HG03095 (cell line): Measurements from ENCODE around the gene UGGT1.
A peak's percentile ranks its signal among the peaks of the same experiment; 100 is the strongest.
"Not testable (repeated sequence)": the region's sequence is repeated elsewhere in the genome, so short reads cannot be mapped to it uniquely, and the experiment has no call there.

Experiments used
- ATAC-seq: cut with Tn5 transposase; IDR thresholded peaks from one replicate; pipeline ENCODE4 v1.9.1; 2021; ENCODE audit warnings: moderate library complexity; ENCODE audit not compliant: unreplicated experiment

UGGT1 gene

DNA sequence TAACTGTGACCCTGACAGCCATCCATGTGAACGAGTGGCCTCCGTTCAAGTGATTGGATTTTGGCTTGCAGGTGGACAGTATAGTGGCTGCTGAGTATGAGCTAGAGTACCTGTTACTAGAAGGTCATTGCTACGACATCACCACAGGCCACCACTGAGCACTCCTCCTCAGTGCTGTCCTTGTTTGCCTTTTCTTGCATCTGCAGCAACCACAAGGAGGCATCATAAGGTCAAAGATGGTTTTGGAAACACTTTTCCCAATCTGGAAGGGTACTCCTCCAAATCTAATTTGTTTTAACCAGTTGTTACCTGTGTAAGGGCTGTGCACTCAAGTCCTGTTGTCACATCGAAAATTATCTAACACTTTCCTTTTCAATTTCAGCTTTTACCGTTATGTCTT lies 81.2 kb downstream of the UGGT1 start:
- no peak for ATAC-seq

DNA sequence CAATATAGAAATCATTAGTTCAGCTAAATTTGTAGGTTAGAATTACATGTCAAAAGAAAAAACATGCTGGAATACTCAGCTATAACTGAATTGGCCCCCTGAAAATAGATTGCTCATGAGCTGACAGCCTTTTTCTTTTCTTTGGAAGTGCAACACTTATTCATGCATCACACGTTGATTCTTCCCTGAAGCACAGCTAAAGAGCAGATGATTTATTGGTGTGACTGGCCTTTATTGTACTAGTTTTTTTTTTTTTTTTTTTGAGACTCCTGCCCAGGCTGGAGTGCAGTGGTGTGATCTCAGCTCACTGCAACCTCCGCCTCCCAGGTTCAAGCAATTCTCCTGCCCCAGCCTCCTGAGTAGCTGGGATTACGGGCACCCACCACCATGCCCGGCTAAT lies 83.1 kb downstream of the UGGT1 start:
- ATAC-seq, result not testable (repeated sequence)

DNA sequence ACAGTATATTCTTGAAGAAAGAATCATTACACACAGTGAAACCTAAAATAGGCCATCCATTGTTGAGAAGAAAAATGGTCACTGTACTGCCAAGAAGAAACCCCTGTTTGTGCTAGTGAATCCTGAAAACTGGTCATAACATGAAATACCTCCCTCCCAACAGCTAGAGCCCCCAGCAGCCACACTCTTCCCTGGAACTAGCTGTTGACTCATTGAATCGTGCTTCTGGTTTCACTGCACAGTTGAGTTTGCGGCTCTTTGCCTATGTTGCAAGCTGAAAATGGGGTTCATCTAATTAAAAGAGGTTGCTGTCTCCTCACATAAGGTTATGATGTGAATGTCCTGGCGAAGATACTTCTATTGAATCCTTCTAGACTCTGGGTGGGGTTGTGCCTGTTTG lies 86.3 kb downstream of the UGGT1 start:
- no peak for ATAC-seq

DNA sequence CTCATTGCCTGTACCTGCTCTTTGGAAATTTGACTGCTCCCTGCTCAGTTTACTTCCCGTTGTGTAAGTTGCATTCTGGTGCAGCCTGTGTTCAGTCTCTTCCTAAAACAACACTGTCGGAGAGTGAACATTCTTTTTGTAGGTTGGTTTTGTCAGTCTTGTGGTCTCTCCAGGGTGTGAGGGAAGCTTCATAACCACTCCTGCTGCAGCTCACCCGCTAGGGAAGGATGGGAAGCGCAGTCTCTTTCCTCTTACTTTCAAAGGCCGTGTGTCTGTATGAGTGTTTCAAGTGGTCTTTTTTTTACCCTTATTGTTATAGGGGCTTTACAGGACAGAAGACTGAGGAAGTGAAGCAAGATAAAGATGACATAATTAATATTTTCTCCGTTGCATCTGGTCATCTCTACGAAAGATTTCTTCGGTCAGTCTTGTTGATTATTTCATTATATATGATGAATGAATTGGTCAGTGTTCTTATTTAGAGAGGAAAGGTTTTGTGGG lies 87.2 kb downstream of the UGGT1 start:
- ATAC-seq, result no peak

DNA sequence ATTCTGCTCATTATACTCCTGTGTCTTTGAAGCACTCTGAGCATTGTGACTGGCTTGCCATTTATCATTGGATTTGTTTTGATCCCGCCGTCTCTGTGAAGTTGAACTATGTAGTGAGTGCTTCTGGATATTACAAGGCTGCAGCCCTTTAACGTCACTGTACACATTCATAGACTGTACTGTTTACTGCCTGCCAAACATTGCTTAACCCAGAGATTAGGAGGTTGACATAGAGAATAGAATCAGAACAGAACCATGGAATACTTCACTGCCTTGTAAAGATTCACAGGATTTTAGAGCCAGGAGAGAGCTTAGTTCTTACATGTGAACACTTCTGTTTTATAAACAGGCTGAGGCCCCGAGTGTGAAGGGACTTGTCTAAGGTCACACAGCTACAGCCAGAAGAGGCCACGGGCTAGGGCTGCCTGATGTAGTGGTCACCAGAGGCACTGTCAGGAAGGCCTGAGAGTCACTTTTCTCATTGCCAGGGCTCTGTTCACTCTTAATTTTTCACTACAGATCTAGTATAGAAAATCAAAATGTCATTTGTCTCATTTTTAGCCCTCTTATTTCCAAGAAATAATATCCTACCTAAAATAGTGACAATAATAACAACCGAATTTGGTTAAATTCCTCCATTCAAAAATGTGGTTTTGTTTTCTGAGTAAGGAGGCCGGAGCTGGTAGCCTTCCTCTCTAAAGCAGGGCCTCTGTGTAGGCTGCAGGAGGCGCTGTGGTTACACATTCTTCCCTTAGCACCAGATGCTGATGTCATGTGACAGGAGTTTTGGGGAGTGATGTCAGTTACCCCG lies 87.9 kb downstream of the UGGT1 start:
- peak; percentile 73 for ATAC-seq

DNA sequence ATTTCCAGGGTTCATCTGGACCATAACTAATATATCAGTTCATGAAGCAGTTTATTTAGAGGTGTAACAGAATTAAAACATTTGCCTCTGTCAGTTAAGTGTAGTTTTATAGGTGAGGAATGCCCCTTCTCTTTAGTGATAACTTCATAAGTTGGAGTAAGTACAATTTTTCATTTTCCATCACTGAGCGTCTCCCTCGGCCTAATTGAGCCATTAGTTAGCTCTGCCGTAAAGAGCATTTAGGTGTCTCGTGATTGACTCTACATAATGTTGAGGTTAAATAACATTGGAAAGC lies 88.4 kb downstream of the UGGT1 start:
- no peak for ATAC-seq

DNA sequence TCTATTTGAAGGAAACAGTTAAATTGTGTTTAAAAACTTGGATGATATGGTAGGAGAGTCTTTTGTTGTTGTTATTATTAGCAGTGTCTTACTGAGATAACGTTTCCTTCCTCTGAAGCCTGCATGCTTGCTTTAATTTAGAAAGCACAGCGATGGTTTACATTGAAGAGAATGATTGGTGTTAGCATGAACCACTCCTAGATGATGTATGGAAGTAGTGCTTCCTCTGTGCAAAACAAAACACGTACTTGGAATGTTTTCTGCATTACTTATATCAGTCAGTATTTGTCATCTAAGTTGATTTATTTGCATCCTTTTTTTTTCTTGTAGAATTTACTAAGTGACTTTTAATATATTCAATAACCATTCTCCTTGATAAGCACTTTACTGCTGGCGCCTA lies 89.0 kb downstream of the UGGT1 start:
- no peak for ATAC-seq

DNA sequence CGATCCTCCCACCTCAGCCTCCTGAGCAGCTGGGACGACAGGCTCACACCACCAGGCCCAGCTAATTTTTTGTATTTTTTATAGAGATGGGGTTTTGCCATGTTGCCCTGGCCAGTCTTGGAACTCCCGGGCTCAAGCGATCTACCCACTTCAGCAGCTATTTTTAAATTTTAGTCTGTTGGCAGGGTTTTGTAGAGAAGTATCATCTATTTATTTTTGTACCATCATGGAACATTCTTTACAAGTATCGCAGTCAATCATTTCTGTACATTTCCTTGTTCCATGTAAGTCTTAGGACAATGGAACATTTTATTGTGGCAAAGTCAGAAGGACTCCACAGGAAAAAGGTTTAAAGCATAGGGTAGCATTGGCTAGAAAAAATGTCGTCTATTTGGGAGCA lies 94.6 kb downstream of the UGGT1 start:
- ATAC-seq, result no peak

DNA sequence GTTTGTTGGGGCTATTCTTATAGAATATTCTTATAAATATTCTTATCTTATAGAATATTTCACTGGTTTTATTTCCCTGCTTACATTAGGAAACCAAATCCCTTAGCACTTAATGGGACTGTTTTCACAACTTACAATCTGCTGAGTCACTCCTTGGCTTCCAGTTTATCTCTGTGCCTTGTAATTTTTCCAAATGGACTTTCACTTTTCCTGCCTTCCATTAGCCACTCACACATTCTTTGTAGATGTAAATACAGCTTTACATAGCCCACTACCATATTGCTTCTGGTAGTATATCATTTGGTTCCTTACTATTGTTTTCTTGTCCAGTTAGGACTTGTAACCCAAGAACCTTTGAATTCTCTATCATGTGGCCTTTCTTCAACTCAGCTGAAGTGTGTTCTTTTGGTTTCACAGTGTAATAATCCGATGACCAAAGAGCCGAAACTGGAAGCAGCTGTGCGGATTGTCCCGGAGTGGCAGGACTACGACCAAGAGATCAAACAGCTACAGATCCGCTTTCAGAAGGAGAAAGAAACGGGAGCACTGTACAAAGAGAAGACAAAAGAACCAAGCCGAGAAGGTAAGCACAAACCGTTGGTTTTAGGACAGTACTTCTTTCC lies 96.1 kb downstream of the UGGT1 start:
- no peak for ATAC-seq

DNA sequence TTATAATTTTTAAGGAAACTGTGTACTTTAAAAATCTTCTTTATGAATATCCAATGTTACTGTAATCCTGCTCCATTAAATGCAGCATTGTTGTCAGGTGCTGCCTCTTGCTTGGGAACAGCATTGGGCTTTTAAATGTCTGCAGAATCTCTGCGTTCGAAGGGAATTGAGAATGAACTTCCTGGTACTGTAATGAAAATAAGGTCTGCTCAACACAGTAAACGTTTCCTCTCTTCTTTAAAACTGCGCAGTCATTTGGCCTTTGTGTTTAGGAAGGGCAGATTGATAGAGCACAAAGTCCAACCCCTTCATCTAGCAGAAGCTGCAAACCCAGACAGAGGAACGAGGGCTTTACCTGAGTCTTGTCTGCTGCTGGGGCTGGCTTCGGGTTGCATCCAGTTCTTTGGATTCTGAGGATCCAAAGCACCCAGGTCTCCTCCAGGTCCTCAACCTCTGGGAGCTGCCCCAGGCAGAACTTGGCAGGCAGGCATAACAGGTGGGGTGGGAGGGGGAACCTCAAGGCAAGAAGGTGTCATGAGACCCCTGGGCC lies 104.5 kb downstream of the UGGT1 start:
- ATAC-seq, result no peak

DNA sequence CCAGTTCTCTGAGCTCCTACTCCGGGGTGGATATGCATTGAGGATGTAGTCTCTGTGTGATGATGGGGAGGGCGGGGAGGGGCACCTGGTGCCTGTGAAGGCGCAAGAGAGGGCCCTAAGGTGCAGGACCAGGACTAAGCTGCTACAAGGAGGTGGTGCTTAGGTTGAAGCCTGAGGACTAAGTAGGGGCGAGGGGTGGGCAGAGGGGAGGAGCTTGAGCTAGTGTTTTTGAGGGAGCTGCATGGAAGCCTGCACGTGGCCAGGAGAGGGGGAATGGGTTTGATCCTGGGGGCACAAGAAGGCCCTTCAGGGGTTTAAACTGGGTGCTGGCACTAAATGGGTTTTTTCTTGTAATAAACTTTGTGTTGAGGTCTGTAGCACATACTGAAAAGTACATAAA lies 105.0 kb downstream of the UGGT1 start:
- ATAC-seq, result no peak

DNA sequence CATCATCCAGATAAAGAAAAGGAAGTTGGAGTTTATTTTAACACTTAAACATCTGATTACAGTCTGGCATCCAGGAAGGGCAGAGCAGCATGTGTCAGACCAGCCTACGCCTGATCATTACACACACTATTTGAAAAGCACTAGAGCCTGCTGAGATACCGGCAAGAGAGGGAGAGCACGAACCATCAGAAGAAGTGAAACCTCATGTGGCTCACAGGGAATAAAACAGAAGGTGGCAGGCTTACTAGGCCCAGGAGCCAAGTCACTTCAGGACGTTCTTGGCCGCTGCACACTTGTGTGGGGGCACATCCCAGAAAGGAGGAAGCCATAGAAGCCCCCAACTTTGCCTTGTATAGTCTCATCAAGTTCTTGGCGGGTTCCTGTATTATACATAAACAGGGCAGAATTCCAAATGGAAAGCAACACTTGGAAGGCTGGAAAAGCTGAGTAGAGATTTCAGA lies 105.5 kb downstream of the UGGT1 start:
- ATAC-seq, result no peak

DNA sequence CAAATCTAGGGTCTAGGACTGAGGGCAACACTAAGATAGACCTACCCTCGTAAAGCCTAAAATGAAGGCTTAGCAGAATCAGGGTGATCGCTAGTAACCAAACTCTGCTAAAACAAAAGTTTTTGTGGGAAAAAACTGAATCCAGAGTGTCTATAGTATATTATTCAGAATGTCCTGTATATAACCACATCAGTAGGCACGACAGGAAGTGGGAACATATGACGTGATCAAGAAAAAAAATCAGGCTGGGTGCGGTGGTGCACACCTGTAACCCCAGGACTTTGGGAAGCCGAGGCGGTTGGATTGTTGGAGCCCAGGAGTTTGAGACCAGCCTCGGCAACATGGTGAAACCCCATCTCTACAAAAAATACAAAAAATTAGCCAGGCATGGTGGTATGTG lies 106.1 kb downstream of the UGGT1 start:
- no peak for ATAC-seq

DNA sequence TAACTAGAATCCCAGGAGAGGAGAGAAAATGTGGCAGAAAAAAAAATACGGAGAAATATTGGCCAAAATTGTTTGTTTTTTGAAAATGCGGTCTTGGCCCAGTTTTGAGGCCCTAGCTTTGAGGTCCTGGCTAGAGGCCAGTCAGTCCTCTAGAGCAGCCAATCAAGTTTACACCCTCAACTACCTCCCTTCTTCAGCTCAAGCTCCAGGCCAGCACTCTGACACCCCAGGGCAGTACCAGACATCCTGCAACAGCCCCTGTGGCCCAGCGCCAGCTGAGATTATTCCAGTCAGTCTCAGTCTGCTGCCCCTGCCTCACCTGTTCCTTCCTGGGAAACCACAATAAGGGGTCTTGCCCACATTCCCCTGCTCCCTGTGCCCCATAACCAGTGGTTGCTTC lies 107.7 kb downstream of the UGGT1 start:
- no peak for ATAC-seq

DNA sequence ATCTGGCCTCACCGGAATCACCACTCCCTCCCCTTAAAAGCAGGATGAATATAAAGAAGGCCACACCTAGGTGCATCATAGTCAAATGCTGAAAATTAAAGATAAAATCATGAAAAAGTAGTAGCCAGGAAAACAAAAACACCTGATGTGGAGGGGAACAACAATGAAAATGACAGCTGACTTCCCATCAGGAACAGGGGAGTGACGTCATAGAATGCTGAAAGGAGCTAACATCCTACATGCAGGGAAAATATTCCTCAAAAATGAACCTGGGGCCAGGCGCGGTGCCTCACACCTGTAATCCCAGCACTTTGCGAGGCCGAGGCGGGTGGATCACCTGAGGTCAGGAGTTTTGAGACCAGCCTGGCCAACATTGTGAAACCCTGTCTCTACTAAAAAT lies 108.1 kb downstream of the UGGT1 start:
- ATAC-seq, result no peak

DNA sequence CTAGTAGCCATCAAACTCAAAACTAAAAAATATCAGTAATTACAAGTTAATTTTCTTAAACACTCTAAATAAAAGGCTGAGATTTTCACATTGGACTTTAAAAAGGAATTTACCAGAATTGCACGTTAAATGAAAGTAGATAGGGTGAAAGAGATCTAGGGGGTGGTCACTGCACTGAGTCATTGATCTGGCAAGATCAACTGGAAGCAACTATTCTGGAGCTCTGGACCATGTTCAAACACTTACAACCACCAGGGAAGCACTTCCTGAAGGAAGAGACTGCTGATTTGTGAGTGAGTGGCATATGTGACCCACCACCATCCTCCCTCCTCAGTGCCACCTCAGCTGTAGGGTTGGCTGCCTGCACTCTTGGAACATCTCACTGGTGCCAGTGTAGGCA lies 111.8 kb downstream of the UGGT1 start:
- no peak for ATAC-seq

DNA sequence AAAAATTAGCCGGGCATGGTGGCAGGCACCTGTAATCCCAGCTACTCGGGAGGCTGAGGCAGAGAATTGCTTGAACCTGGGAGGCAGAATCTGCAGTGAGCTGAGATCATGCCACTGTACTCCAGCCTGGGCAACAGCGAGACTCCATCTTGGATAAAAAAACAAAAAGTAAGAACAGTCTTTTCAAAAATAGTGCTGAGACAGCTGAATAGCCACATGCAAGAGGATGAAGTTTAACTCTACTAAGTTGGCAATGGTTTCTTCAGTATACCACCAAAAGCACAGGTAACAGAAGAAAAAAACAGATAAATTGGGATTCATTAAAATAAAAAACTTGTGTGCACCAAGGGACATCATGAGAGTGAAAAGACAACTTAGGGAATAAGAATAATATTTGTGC lies 115.2 kb downstream of the UGGT1 start:
- ATAC-seq, result no peak

DNA sequence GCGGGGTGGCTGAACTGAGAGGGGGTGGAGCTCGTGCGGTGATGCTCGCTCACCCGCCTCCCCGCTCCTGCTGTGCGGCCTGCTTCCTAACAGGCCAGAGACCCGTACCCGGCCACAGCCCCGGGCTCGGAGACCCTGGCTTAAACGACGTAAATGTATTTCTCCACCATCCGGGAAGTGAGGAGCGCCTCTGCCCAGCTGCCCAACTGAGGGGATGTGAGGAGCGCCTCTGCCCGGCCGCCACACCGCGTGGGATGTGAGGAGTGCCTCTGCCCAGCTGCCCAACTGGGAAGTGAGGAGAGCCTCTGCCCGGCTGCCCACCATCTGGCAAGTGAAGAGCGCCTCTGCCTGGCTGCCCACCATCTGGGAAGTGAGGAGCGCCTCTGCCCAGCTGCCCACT lies 117.0 kb downstream of the UGGT1 start:
- ATAC-seq, result no peak

DNA sequence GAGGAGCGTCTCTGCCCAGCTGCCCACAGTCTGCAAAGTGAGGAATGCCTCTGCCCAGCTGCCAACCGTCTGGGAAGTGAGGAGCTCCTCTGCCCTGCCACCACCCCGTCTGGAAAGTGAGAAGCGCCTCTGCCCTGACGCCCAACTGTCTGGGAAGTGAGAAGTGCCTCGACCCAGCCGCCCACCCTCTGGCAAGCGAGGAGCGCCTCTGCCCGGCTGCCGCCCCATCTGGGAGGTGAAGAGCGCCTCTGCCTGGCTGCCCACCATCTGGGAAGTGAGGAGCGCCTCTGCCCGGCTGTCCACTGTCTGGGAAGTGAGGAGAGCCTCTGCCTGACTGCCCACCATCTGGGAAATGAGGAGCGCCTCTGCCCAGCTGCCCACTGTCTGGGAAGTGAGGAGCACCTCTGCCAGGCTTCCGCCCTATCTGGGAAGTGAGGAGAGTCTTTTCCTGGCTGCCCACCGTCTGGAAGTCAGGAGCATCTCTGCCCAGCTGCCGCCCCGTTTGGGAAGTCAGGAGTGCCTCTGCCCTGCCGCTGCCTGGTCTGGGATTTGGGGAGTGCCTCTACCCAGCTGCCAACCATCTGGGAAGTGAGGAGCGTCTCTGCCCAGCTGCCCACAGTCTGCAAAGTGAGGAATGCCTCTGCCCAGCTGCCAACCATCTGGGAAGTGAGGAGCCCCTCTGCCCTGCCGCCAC lies 117.8 kb downstream of the UGGT1 start:
- ATAC-seq, result not testable (repeated sequence)

DNA sequence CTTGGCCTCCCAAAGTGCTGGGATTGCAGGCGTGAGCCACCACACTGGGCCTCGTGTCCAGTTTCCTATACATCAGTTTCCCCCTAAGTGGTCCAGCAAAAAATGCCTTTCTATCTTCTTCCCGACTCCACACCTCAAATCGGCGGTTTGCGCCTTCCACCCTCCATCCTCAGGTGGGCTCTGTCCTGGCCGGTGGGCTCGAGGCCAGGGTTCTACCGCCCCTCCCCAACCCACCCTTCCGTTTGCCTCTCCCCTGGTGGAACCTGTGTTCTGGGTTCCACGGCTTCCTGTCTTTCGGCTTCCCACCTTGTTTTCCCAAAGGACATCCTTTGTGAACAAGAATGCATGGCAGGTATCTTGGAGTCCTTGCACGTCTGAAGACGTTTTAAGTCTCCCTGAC lies 123.3 kb downstream of the UGGT1 start:
- no peak for ATAC-seq

DNA sequence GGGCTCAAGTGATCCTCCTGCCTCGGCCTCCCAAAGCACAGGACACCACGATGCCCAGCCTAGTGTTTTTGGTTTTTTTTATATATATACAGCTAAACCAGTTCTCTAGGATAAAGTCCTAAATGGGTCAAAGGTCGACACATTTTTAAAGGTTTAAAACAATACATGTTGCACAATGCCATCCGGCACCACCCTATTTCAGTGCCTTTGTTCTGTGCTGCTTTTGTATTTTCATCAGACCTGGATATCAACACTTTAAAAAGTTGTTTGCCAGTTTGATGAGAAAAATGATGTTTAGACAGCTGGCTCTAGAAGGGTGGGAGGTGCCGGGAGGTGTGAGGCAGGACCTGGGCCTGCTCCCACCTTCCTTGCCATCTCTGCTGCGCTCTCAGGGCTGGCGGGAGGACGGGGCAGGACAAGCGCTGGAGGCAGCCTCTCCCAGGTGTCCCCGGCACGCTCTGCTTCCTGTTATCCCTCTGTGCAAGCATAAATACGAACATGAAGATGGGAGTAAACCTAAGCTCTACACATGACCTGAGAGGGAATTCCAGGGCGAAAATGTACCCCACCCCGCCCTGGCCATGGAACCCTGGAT lies 124.0 kb downstream of the UGGT1 start:
- no peak for ATAC-seq
